HCT116 (cell line): Measurements from ENCODE around the gene ARL2. TPM values are rescaled to one million over a fixed set of nuclear protein-coding genes. Genes with fewer than 3 reads are reported as not detected.

Source experiments
- ATAC-seq: fragments of 200-7000 bp; cut with Tn5 transposase; 2 replicates; pipeline ENCODE4 v1.9.1; 2020; ENCODE audit warnings: mild to moderate bottlenecking, moderate library complexity
- BruUV-seq: library from RNA; stranded (reverse); fragments of 400-500 nt; replicated peaks from 2 replicates; lab custom pipeline; 2021; lab: Mats Ljungman, UMichigan
- CTCF ChIA-PET: fragments of 300-600 bp; sonication (Branson Sonifier 250); formaldehyde crosslinking; loops from one replicate; lab custom pipeline; 2021; ENCODE audit warnings: antibody characterized with exemption; lab: Charles Lee
- POLR2A ChIA-PET: fragments of 300-600, 350-600 bp; sonication (Branson Sonifier 250); formaldehyde crosslinking; loops from one replicate; lab custom pipeline; 2021; ENCODE audit warnings: antibody characterized with exemption; lab: Charles Lee
- RAD21 ChIA-PET, 2 experiments: fragments of 300-600 bp; sonication (Branson Sonifier 250); formaldehyde crosslinking; loops; one replicate each; lab custom pipeline; 2023; ENCODE audit warnings: low total read pairs in 2 of 2; ENCODE audit not compliant: uncharacterized antibody in 2 of 2, unreplicated experiment in 2 of 2, low non-redundant PET in 1 of 2; lab: Charles Lee
- DNase-seq: peaks from one replicate; pipeline ENCODE4 v3.0.0-alpha.2; 2010; ENCODE audit warnings: low read depth, low spot score
- H2AFZ ChIP-seq: fragments of 200-600 bp; shearing (Covaris generic), sonication (generic); 2 replicates; pipeline ENCODE4 v1.6.1; 2017; ENCODE audit warnings: low read depth, mixed run types, mixed read lengths, antibody characterized with exemption, low read length; ENCODE audit not compliant: poor library complexity, severe bottlenecking
- H3K27ac ChIP-seq: 2 replicates; pipeline ENCODE4 v1.5.1; 2012; ENCODE audit warnings: low read depth, low read length
- H3K27me3 ChIP-seq: fragments of 200-600 bp; sonication (generic); 2 replicates; pipeline ENCODE4 v1.6.1; 2016; ENCODE audit warnings: mixed run types, low read length, mixed read lengths; ENCODE audit not compliant: insufficient read depth
- H3K36me3 ChIP-seq, 2 experiments: fragments of 200-500 bp in 1 of 2; fragments of 200-600 bp in 1 of 2; sonication (Bioruptor generic) in 1 of 2; sonication (generic) in 1 of 2; 2 replicates each; pipeline versions ENCODE4 v1.5.1 to v1.6.1; 2014 to 2016; ENCODE audit warnings: low read length in 2 of 2, inconsistent platforms in 1 of 2, mixed read lengths in 1 of 2, mixed run types in 1 of 2; ENCODE audit not compliant: insufficient read depth in 2 of 2, control insufficient read depth in 1 of 2
- H3K4me1 ChIP-seq, 2 experiments: fragments of 200-600 bp in 1 of 2; sonication (generic) in 1 of 2; 2 replicates each; pipeline versions ENCODE4 v1.5.1 to v1.6.1; 2012 to 2017; ENCODE audit warnings: low read length in 2 of 2, inconsistent platforms in 1 of 2, mild to moderate bottlenecking in 1 of 2, mixed read lengths in 1 of 2, mixed run types in 1 of 2, moderate library complexity in 1 of 2; ENCODE audit not compliant: insufficient read depth in 2 of 2, control insufficient read depth in 1 of 2
- H3K4me2 ChIP-seq: fragments of 200-600 bp; sonication (generic); 2 replicates; pipeline ENCODE4 v1.6.1; 2017; ENCODE audit warnings: mixed run types, low read length, mixed read lengths
- H3K4me3 ChIP-seq, 2 experiments: fragments of 200-600 bp in 1 of 2; sonication (generic) in 1 of 2; replicated peaks in 1 of 2; 2 replicates each; pipeline ENCODE4 v1.5.1; 2011 to 2016; ENCODE audit warnings: low read length in 2 of 2, control low read depth in 1 of 2, low read depth in 1 of 2, mild to moderate bottlenecking in 1 of 2, mixed read lengths in 1 of 2, mixed run types in 1 of 2
- H3K79me2 ChIP-seq: fragments of 200-600 bp; sonication (generic); 2 replicates; pipeline ENCODE4 v1.6.1; 2017; ENCODE audit warnings: mild to moderate bottlenecking, mixed run types, low read length, moderate library complexity, mixed read lengths; ENCODE audit not compliant: insufficient read depth
- H3K9ac ChIP-seq: fragments of 200-600 bp; sonication (generic); 2 replicates; pipeline ENCODE4 v1.6.1; 2016; ENCODE audit warnings: low read length, mixed read lengths
- H3K9me2 ChIP-seq: fragments of 200-600 bp; sonication (generic), shearing (Covaris generic); 2 replicates; pipeline ENCODE4 v1.6.1; 2017; ENCODE audit warnings: mixed run types, mild to moderate bottlenecking, moderate library complexity; ENCODE audit not compliant: insufficient read depth
- H3K9me3 ChIP-seq, 2 experiments: fragments of 200-500 bp in 1 of 2; fragments of 200-600 bp in 1 of 2; sonication (Bioruptor generic) in 1 of 2; sonication (generic) in 1 of 2; 2 replicates each; pipeline ENCODE4 v1.6.1; 2014 to 2017; ENCODE audit warnings: low read length in 2 of 2, mixed read lengths in 2 of 2, inconsistent platforms in 1 of 2, low read depth in 1 of 2, mild to moderate bottlenecking in 1 of 2, mixed run types in 1 of 2, moderate library complexity in 1 of 2; ENCODE audit not compliant: control insufficient read depth in 1 of 2, insufficient read depth in 1 of 2
- H4K20me1 ChIP-seq: fragments of 200-600 bp; sonication (generic), shearing (Covaris generic); 2 replicates; pipeline ENCODE4 v1.6.1; 2017; ENCODE audit warnings: mixed run types, mild to moderate bottlenecking, moderate library complexity; ENCODE audit not compliant: insufficient read depth
- ATF3 ChIP-seq: IDR thresholded peaks from 2 replicates; pipeline ENCODE4 v1.6.1; 2012
- CBX3 ChIP-seq: IDR thresholded peaks from 2 replicates; pipeline ENCODE4 v1.6.1; 2012; ENCODE audit warnings: low read depth
- CEBPB ChIP-seq: IDR thresholded peaks from 2 replicates; pipeline ENCODE4 v1.6.1; 2012; ENCODE audit warnings: low read depth
- CTCF ChIP-seq, 3 experiments: fragments of 200-600 bp in 1 of 3; sonication (generic) in 1 of 3; IDR thresholded peaks in 2 of 3; conservative IDR thresholded peaks in 1 of 3; 2 replicates each; pipeline ENCODE4 v1.5.1; 2012 to 2017; ENCODE audit warnings: low read depth in 2 of 3, low read length in 2 of 3, antibody characterized with exemption in 1 of 3, borderline replicate concordance in 1 of 3, control low read depth in 1 of 3, mild to moderate bottlenecking in 1 of 3, mixed read lengths in 1 of 3, mixed run types in 1 of 3, moderate library complexity in 1 of 3; ENCODE audit not compliant: insufficient read depth in 1 of 3
- ELF1 ChIP-seq: IDR thresholded peaks from 2 replicates; pipeline ENCODE4 v1.6.1; 2012; ENCODE audit warnings: low read depth, borderline replicate concordance
- EZH2 ChIP-seq: fragments of 200-600 bp; sonication (generic); IDR thresholded peaks from 2 replicates; pipeline ENCODE4 v1.6.1; 2017; ENCODE audit warnings: antibody characterized with exemption, mixed run types
- EZH2phosphoT487 ChIP-seq: fragments of 200-600 bp; IDR thresholded peaks from 2 replicates; pipeline ENCODE4 v1.6.1; 2018; ENCODE audit warnings: antibody characterized with exemption, borderline replicate concordance
- FOSL1 ChIP-seq: IDR thresholded peaks from 2 replicates; pipeline ENCODE4 v1.6.1; 2012; ENCODE audit warnings: low read depth
- JUND ChIP-seq: IDR thresholded peaks from 2 replicates; pipeline ENCODE4 v1.6.1; 2012
- MAX ChIP-seq: IDR thresholded peaks from 2 replicates; pipeline ENCODE4 v1.6.1; 2012
- POLR2A ChIP-seq: IDR thresholded peaks from 2 replicates; pipeline ENCODE4 v1.7.0; 2011; ENCODE audit warnings: borderline replicate concordance; ENCODE audit not compliant: insufficient read depth, insufficient read length; ENCODE audit errors: extremely low read depth
- POLR2AphosphoS5 ChIP-seq: IDR thresholded peaks from 2 replicates; pipeline ENCODE4 v1.6.1; 2011; ENCODE audit warnings: mild to moderate bottlenecking, low read depth, low read length, moderate library complexity
- RAD21 ChIP-seq: IDR thresholded peaks from 2 replicates; pipeline ENCODE4 v1.6.1; 2012; ENCODE audit warnings: low read depth, mild to moderate bottlenecking
- REST ChIP-seq: IDR thresholded peaks from 2 replicates; pipeline ENCODE4 v1.6.1; 2012; ENCODE audit warnings: low read depth
- SIN3A ChIP-seq: IDR thresholded peaks from 2 replicates; pipeline ENCODE4 v1.6.1; 2012; ENCODE audit warnings: low read depth
- SRF ChIP-seq: IDR thresholded peaks from 2 replicates; pipeline ENCODE4 v1.6.1; 2012; ENCODE audit warnings: low read depth
- TCF7L2 ChIP-seq: IDR thresholded peaks from 2 replicates; pipeline ENCODE4 v1.7.0; 2011; ENCODE audit warnings: borderline replicate concordance, inconsistent platforms; ENCODE audit not compliant: insufficient read depth, insufficient read length; ENCODE audit errors: extremely low read depth
- YY1 ChIP-seq: IDR thresholded peaks from 2 replicates; pipeline ENCODE4 v1.6.1; 2011; ENCODE audit warnings: low read length, low read depth, moderate library complexity, mild to moderate bottlenecking; ENCODE audit not compliant: insufficient replicate concordance; ENCODE audit errors: extremely low read depth
- ZBTB33 ChIP-seq: IDR thresholded peaks from 2 replicates; pipeline ENCODE4 v1.6.1; 2011; ENCODE audit warnings: mild to moderate bottlenecking, low read length, moderate library complexity; ENCODE audit not compliant: insufficient replicate concordance; ENCODE audit errors: extremely low read depth
- ZNF274 ChIP-seq: fragments of 200-500 bp; sonication (Bioruptor generic); IDR thresholded peaks from 2 replicates; pipeline ENCODE4 v1.6.1; 2014; ENCODE audit warnings: mild to moderate bottlenecking, low read depth, low read length, inconsistent platforms
- intact Hi-C: fragments of 100-400 bp; cut with micrococcal nuclease; formaldehyde crosslinking; loops from 2 replicates; pipeline ENCODE4 v1.10.0; 2022
- total RNA-seq: library from RNA; stranded (reverse); gene quantifications from one replicate; pipeline ENCODE4 v1.2.1, GENCODE V29; 2021; ENCODE audit not compliant: unreplicated experiment

Gene ARL2
- total RNA-seq, 1 experiment from 2014 or later: 68.7 TPM

- H3K9me3 ChIP-seq: no peaks in the 10 kb centered on the region
- ChIA-PET RAD21 (no interaction called here), POLR2A (no interaction called here), CTCF (no interaction called here)
- H4K20me1 ChIP-seq: no peaks in the 10 kb centered on the region
- H3K4me3 ChIP-seq: no peak overlapping the region
- H3K9ac ChIP-seq: no peak overlapping the region
- H3K36me3 ChIP-seq: no peaks in the 10 kb centered on the region
- no peak overlapping the region for H3K4me2 ChIP-seq
- H3K27me3 ChIP-seq: no peaks in the 10 kb centered on the region
- H3K79me2 ChIP-seq: no peaks in the 10 kb centered on the region
- ATAC-seq: no peak
- no peaks in the 10 kb centered on the region for H3K4me1 ChIP-seq
- H2AFZ ChIP-seq: no peak overlapping the region
- intact Hi-C loops: no loop called here
- no peaks in the 10 kb centered on the region for H3K9me2 ChIP-seq
- BruUV-seq: no TSS peak
- no peak for DNase-seq
- H3K27ac ChIP-seq: no peak overlapping the region
- TF ChIP-seq YY1: no peak
- TF ChIP-seq RAD21: no peak
- no peak for TF ChIP-seq CEBPB
- TF ChIP-seq FOSL1: no peak
- TF ChIP-seq CTCF (IDR thresholded peaks at IDR 0.05 in 2 of 3, conservative IDR thresholded peaks at IDR 0.05 in 1 of 3; ENCODE audit: borderline replicate concordance in 1 of 3, insufficient read depth in 1 of 3, low read depth in 2 of 3, low read length in 2 of 3): no peak
- no peak for TF ChIP-seq JUND
- no peak for TF ChIP-seq EZH2
- TF ChIP-seq ZBTB33: no peak
- no peak for TF ChIP-seq EZH2phosphoT487
- no peak for TF ChIP-seq SRF
- TF ChIP-seq TCF7L2: no peak
- no peak for TF ChIP-seq REST
- TF ChIP-seq CBX3: no peak
- no peak for TF ChIP-seq ELF1
- no peak for TF ChIP-seq ATF3
- no peak for TF ChIP-seq POLR2A
- no peak for TF ChIP-seq MAX
- TF ChIP-seq SIN3A: no peak
- TF ChIP-seq POLR2AphosphoS5: no peak
- TF ChIP-seq ZNF274: no peak
- TF ChIP-seq, all 23 proteins: peak for 0
Measured at GRCh38 chr11:64976651-64977050, 37.3 kb upstream of the ARL2 start.
